Aorta (tissue), 5 donors: Measurements from ENCODE around the gene PLEKHB1. TPM values are rescaled to one million over a fixed set of nuclear protein-coding genes. Genes with fewer than 3 reads are reported as not detected.

ENCODE experiments used
- ATAC-seq: fragments of 200-7000 bp; cut with Tn5 transposase; one replicate; pipeline ENCODE4 v1.9.1; 2022; ENCODE audit warnings: moderate library complexity; ENCODE audit not compliant: low FRiP score
- DNase-seq, 2 donors: peaks; one replicate each; pipeline ENCODE4 v3.0.0-alpha.2; 2020
- H3K27ac ChIP-seq, 2 donors: one replicate each; pipeline ENCODE4 v1.5.1; 2013; ENCODE audit warnings: low read length in 2 of 2, mild to moderate bottlenecking in 2 of 2, moderate library complexity in 2 of 2, control low read depth in 1 of 2, inconsistent platforms in 1 of 2, low read depth in 1 of 2
- H3K27me3 ChIP-seq, 2 donors: one replicate each; pipeline ENCODE4 v1.6.1; 2013; ENCODE audit warnings: control low read depth in 1 of 2, low read length in 1 of 2, mild to moderate bottlenecking in 1 of 2, moderate library complexity in 1 of 2; ENCODE audit not compliant: insufficient read depth in 2 of 2, control insufficient read depth in 1 of 2
- H3K36me3 ChIP-seq, 2 donors: one replicate each; pipeline ENCODE4 v1.6.1; 2013; ENCODE audit warnings: control low read depth in 1 of 2, low read length in 1 of 2, mild to moderate bottlenecking in 1 of 2; ENCODE audit not compliant: insufficient read depth in 2 of 2, control insufficient read depth in 1 of 2
- H3K4me1 ChIP-seq, 2 donors: one replicate each; pipeline ENCODE4 v1.6.1; 2013; ENCODE audit warnings: low read length in 2 of 2, control low read depth in 1 of 2, mild to moderate bottlenecking in 1 of 2, moderate library complexity in 1 of 2; ENCODE audit not compliant: insufficient read depth in 2 of 2, control insufficient read depth in 1 of 2
- H3K4me3 ChIP-seq, 2 donors: one replicate each; pipeline ENCODE4 v1.5.1; 2013; ENCODE audit warnings: low read length in 2 of 2, control low read depth in 1 of 2, mild to moderate bottlenecking in 1 of 2
- H3K9me3 ChIP-seq: one replicate; pipeline ENCODE4 v1.6.1; 2013; ENCODE audit warnings: mild to moderate bottlenecking, low read length; ENCODE audit not compliant: control insufficient read depth
- WGBS, 2 donors: extraction: QIAGEN DNeasy Blood & Tissue Kit; methylation state at CpG; one replicate each; pipeline ENCODE4 v1.1.7; 2013; 5-methylcytosine and 5-hydroxymethylcytosine counted together
- intact Hi-C, 2 donors: fragments of 100-400 bp; cut with DNase I; formaldehyde crosslinking; loops; one replicate each; pipeline versions ENCODE4 v1.14.2 to v1.15.0; 2022
- polyA plus RNA-seq, 2 donors: library from polyadenylated mRNA; stranded (reverse); fragments of 200-250 nt; gene quantifications; one replicate each; pipeline ENCODE4 v1.2.3, GENCODE V29; 2013
- total RNA-seq, 2 donors: library from RNA; stranded (reverse); fragmentation: NEBNext Ultra II Directional; extraction: Animal tissue kit (Norgen Biotek cat#: 25700); gene quantifications; one replicate each; pipeline ENCODE4 v1.2.1, GENCODE V29; 2021
- donor health status: healthy with polysubstance abuse.
- donor health status: Bipolar disorder and iron deficiency.
- donor health status: DM: no; HTN: no; CAD: no.
- donor health status: DM: no; HTN: no; CAD: no.
- donor health status: DM: yes; HTN: yes; CAD: no.

PLEKHB1 gene
- total and polyA plus RNA-seq, 4 donors = 3.3 to 14.1 (median 7.0) TPM

DNA sequence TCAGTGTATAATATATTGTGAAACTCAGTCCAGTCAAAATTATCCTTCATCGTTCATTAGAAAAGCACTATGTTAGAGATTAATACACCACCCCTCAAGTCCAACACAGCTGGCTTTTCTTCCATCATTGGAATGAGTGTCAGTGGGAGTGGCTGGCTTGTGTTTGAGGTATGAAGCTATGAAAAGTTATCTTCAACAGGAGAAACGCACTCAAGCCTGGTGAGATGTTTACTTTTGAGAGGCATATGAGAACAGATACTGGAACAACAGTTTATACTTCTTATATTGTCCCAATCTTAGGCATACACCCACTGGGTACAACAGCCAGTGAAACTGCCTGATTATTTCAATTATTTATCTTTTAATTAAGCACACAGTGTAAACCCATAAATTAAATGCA, 34.3 kb downstream of the PLEKHB1 start:
- peaks cover 0 to 1% of the 10 kb centered on the region in 2 donors for H3K36me3 ChIP-seq
- H3K27me3 ChIP-seq = no peaks in the 10 kb centered on the region
- H3K4me3 ChIP-seq = no peak overlapping the region
- H3K4me1 ChIP-seq = no peaks in the 10 kb centered on the region
- intact Hi-C loops = no loop called here
- 51 to 52% methylated on average over 2 of the region's 2 CpGs for WGBS, 2 donors
- H3K9me3 ChIP-seq = no peaks in the 10 kb centered on the region
- ATAC-seq (no peak), DNase-seq (no peak)
- H3K27ac ChIP-seq = no peak overlapping the region

DNA sequence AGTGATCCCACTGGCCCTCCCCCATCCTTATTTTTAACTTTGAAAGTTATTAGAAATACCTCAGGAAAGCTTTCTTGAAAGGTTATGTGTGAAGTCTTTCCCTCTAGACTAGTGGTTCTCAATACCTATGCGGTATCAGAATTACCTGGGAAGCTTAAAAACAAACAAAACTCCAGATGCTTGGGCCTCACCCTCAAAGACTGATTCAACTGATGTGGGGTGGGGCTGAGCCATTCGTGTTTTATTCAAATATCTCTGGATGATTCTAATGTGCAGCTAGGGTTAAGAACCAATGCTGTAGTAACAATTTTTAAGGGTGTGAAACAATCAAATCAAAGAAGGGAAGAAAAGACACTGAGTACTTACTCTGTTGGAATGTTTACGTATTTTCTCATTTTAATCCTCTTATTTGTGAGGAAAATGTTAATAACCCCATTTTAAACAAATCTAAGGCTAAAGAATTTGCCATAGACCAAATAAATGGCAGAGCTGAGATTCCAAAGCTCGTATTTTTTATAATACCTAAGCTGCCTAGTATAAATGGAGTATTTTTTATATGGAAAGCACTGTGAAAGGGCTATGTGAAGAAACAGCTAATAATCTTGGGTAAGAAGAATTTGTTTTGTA, 47.6 kb downstream of the PLEKHB1 start:
- Histone ChIP-seq H3K27me3 (no peaks in the 10 kb centered on the region), H3K9me3 (no peaks in the 10 kb centered on the region), H3K4me1 (no peaks in the 10 kb centered on the region), H3K27ac (no peak overlapping the region), H3K36me3 (no peaks in the 10 kb centered on the region), H3K4me3 (no peak overlapping the region)
- WGBS, 2 donors = 91 to 93% methylated on average over 4 of the region's 4 CpGs
- ATAC-seq = no peak
- intact Hi-C loops = no loop called here
- no peak for DNase-seq

GRCh38 chr11:73705053-73705452, 58.7 kb downstream of the PLEKHB1 start:
- H3K9me3 ChIP-seq = no peaks in the 10 kb centered on the region
- H3K36me3 ChIP-seq = no peaks in the 10 kb centered on the region
- intact Hi-C loops = no loop called here
- ATAC-seq (no peak), DNase-seq (no peak)
- no peak overlapping the region for H3K27ac ChIP-seq
- 95 to 100% methylated on average over 1 of the region's 1 CpG for WGBS, 2 donors
- no peaks in the 10 kb centered on the region for H3K4me1 ChIP-seq
- no peaks in the 10 kb centered on the region for H3K27me3 ChIP-seq
- no peak overlapping the region for H3K4me3 ChIP-seq

DNA sequence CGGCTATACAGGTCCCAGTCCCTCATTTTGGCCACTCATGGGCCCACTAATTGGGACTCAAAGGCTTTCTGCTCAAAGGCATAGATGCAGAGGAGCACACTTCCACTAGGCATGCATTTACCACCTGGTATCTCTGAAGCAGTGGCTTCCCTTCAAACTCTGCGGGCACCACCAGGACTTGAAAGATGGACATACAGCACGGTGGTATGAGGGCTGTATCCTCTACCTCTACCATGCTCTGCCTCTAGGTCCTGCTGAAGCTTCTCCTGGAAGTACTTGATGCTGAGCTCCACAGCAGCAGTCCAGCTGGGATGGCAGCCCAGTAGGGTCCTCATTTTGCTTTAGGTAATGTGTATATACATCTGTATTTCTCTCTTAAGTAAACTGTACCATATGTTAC, 64.6 kb downstream of the PLEKHB1 start:
- H3K27me3 ChIP-seq = no peaks in the 10 kb centered on the region
- H3K4me1 ChIP-seq = no peaks in the 10 kb centered on the region
- intact Hi-C loops = no loop called here
- H3K27ac ChIP-seq = no peak overlapping the region
- H3K4me3 ChIP-seq = no peak overlapping the region
- WGBS, 2 donors = 89 to 92% methylated on average over 3 of the region's 3 CpGs
- no peaks in the 10 kb centered on the region for H3K9me3 ChIP-seq
- no peak for ATAC-seq
- no peak for DNase-seq
- H3K36me3 ChIP-seq = no peaks in the 10 kb centered on the region

Other genes starting within 250 kb of the PLEKHB1 start
- gene FAM168A, start 48.5 kb upstream of the PLEKHB1 start, total RNA-seq = 10 to 100 TPM; 36.2 to 52.0 TPM
- 10 to 100 TPM in 1 of 2 donors, 1 to 10 TPM in 1; 5.5 to 14.9 TPM for gene FAM168A, start 48.5 kb upstream of the PLEKHB1 start, polyA plus RNA-seq
- 100 to 1,000 TPM; 144 to 148 TPM for gene RAB6A, start 114.5 kb downstream of the PLEKHB1 start, total RNA-seq
- gene RAB6A, start 114.5 kb downstream of the PLEKHB1 start, polyA plus RNA-seq = 100 to 1,000 TPM in 1 of 2 donors, 10 to 100 TPM in 1; 72.1 to 158 TPM
- gene MRPL48, start 141.3 kb downstream of the PLEKHB1 start, total RNA-seq = 10 to 100 TPM; 14.1 to 16.7 TPM
- 10 to 100 TPM; 28.5 to 42.3 TPM for gene MRPL48, start 141.3 kb downstream of the PLEKHB1 start, polyA plus RNA-seq
- gene COA4, start 230.3 kb downstream of the PLEKHB1 start, total RNA-seq = 10 to 100 TPM; 34.1 to 39.1 TPM
- gene COA4, start 230.3 kb downstream of the PLEKHB1 start, polyA plus RNA-seq = 10 to 100 TPM; 56.4 to 77.0 TPM
- gene PAAF1, start 230.4 kb downstream of the PLEKHB1 start, total RNA-seq = 10 to 100 TPM; 13.9 to 18.6 TPM
- gene PAAF1, start 230.4 kb downstream of the PLEKHB1 start, polyA plus RNA-seq = 10 to 100 TPM; 14.9 to 23.9 TPM